Measurements from ENCODE around the gene RBFOX2.
"Not testable (repeated sequence)": the region's sequence is repeated elsewhere in the genome, so short reads cannot be mapped to it uniquely, and the experiment has no call there.

The RBFOX2 gene

DNA sequence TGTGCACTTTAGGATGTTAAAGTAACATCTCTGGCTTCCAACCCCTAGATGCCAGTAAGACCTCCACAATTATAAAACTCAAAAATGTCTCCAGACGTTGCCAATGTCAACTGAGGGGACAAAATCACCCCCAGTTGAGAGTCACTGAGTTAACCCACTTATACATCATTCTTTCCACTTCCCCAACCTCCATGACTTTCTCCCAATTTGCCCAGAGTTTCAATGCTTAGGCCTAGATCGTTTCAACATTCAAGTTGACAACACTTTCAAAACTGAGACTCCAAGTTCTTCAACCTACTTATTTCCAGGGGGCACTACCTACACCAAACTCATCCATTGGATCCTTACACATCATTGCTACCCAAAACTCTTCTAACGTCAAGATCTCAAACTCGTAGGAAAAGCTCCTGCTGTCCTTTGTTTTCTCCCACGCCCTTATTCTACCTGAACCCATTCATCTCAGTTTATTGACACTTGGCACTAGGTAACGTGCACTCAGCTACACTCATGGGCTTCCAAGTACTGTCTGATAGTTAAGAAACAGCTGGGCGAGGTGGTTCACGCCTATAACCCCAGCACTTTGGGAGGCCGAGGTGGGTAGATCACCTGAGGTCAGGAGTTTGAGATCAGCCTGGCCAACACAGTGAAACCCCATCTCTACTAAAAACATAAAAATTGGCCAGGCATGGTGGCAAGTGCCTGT lies 24.5 kb downstream of the RBFOX2 start:
- no peak for DNase-seq

DNA sequence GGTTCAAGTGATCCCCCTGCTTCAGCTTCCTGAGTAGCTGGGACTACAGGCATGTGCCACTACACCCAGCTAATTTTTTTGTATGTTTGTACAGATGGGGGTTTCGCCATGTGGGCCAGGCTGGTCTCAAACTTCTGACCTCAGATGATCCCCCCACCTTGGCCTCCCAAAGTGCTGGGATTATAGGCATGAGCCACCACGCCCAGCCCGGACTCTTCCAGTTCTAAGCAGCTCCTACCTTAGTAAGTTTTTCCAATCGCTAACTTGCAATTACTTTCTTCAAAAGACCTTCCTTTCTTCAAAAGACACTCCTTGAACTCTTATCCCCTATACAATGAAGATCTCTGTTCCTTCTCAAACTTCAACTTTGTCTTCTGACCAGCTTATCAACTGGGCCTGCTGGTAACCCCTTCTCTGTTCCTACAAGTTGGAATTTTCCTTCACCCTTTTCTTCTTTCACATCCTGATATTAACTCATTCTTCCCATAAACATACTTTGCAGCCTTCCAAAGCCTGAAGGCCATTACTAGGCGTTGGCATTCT lies 25.8 kb downstream of the RBFOX2 start:
- no peak for DNase-seq

DNA sequence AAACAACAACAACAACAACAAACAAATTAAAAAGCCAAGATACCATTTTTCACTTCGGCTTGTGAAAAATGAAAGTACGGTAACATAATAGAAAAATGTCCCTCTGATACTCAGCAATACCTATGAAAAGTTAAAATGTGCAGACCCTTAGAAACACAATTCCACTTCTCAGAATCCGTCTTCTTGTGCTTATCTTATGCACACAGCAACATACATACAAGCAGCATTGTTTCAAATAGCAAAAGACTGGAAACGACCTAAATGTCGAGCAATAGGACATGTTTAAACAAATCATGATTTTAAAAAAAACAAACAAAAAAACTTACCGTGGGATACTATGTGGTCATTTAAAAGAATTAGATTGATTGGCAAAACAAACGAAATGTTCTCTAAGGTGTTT lies 26.5 kb downstream of the RBFOX2 start:
- DNase-seq, result no peak

DNA sequence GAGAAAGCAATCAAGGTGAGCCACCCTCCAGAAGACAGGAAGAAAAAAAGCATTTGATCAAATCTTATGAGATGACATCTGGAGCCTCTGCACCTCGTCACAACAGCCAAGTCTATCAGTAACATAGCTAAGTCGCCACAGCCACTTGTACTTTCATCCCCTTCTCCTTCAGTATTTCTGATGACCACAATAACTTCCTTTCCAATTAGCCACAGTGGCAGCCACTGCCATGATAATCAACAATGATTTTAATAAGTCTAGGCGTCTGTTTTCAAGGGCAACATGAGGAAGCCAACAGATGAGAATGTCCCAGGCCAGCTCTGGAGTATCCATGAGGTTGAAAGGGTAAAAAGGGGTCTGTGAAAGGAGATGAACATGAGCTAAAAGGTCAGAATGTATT lies 29.9 kb downstream of the RBFOX2 start:
- DNase-seq, result no peak

DNA sequence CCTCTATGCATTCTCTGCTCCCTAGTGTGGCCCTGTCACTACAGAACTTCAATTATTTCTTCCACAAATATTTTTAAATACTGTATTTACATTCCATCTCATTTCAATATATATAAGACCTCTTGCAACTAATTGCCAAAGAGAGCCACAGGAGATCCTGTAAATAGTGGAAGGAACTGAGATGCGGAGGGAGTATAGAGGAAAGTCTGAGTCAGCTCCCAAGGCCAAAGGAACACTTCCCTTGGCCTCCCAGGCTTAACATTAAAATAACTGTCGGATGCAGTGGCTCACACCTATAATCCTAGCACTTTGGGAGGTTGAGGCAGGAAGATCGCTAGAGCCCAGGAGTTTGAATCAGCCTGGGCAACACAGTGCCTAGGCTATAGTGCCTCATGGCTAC lies 31.2 kb downstream of the RBFOX2 start:
- DNase-seq, result no peak

DNA sequence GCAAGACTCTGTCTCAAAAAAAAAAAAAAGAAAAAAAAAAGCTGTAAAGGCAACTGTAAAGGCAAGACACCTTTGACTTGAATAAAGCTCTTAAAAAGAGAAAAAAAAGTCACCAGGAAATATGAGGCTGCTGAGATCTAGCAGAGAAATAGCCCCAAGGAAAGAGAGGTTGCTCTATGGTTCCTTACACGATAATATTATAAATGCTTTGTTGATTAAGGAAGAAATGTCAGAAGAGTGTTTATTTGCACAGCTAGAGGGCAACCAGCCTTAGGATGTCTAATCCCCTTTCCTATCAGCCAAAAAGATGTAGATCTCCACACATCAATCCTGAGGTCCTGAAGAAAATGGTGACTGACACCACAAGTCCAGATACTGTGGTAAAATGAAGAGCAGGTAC lies 32.0 kb downstream of the RBFOX2 start:
- DNase-seq, result no peak

DNA sequence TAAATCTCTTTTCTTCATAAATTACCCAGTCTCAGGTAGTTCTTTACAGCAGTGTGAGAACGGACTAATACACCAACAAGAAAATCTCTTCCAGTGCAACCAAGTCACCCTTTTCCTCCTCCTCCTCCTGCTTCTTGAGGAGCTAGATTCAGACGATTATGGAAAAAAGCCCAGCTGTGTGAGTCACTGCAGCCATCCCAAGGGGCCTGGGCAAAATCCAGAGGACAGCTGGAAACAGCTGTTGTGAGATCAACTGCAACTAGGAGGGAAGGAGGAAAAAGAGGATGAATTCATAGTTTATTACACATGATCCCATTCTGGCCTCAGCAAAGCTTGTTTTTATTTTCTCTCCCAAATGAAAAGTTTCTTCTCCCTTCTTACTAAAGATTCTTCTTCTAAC lies 32.9 kb downstream of the RBFOX2 start:
- no peak for DNase-seq

DNA sequence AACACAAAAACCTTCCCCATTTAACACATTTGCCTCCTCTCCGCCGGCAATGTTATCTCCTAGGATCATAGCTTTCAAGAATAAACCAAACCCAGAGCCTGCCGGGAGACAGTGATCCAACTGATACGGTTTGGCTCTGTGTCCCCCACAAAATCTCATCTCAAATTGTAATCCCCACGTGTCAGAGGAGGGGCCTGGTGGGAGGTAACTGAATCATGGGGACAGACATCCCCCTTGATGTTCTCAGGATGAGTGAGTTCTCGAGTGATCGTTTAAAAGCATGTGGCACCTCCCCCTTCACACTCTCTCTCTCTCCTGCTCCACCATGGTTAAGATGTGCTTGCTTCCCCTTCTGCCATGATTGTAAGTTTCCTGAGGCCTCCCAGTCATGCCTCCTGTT lies 33.3 kb downstream of the RBFOX2 start:
- DNase-seq, result no peak

DNA sequence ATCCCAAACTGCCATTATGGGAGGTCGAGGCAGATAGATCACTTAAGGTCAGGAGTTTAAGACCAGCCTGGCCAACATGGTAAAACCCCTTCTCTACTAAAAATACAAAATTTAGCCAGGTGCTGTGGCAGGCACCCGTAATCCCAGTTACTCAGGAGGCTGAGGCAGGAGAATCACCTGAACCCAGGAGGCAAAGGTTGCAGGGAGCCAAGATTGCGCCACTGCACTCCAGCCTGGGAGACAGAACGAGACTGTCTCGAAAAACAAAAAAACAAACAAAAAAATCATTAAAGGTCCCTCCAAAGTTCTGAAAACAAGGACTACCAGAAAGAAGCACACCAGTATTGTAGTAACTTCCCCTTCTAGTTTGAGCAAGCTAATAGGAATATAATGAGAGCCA lies 34.9 kb downstream of the RBFOX2 start:
- not testable (repeated sequence) for DNase-seq

DNA sequence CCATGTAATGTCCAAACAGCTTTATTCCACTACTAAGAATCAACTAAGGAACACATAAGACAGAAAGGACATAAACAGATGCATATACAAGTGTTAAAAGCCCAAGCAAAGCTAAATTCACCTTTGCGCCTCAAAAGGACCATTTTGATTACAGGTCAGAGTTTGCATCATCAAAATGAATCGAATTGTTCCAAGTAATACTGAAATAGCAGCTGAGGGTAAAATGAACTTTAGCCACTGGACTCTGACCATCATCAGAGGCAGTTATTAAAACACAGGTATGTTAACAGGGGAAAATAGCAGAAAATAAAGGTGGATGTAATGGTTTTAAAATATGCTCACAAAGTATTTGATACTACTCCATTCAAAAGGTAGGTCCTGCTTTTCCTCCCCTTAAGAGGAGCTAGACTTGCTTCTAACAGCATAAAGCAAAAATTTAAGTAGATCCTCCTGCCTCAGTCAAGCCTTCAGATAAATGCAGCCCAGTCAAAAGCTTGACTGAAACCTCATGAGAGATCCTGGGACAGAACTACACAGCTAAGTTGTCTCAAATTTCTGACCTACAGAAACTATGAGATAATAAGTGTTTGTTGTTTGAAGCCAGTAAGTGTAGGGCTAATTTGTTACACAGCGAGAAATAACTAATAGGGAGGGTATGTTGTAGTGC lies 35.4 kb downstream of the RBFOX2 start:
- no peak for DNase-seq

DNA sequence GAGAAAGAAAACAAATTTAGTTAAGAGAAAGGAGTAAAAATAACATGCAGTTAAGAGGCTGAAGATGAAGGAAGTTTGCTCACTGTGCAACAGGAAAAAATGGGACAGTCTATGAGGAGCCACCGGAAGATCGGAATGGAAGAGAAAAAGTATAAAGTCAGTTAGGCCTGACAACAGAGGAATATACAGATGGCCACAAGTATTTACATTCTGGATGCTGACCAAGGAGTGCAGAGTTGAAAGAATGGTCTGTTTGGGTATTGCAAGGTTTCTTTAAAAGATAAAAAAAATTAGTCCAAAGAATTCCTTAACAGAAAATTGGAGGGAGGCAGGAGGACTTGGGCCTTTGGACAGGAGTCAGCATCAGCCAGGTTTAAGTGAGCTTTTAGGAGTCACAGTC lies 37.5 kb downstream of the RBFOX2 start:
- DNase-seq, result no peak

DNA sequence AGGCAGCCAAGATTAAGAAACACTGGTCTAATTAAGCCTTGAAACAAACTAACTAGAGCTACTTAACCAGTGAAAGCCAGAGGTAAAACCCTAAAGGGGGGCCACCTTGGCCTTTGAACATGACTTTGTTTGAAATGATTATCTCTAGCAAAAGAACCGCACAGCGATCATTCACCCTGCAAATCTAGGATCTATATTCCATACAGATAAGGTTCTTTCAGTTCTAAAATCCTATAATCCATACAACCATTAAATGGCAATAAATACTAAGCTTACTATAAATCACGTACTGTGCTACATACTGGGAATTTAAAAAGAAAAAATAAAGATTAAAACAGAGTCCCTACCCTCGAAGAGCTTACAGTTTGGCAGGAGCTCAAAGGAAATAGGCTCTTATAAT lies 40.6 kb downstream of the RBFOX2 start:
- no peak for DNase-seq

DNA sequence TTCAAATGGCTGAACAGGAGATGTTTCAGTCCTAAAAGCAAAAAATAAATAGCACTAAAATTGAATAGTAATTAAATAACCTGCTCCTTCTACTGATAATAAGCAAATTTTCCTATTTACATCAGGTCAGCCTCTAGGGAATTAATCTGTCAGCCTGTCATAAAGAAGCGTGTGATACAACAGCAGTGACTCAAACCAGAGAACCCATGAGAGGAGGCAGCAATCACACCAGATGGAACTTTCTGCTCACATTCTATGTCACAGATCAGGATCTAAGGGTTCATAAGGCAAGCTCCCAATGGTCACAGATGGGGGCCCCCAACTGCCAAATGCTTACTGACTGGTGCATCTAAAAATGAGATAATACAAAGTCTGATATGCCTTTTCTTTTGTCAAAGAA lies 41.1 kb downstream of the RBFOX2 start:
- DNase-seq, result no peak

DNA sequence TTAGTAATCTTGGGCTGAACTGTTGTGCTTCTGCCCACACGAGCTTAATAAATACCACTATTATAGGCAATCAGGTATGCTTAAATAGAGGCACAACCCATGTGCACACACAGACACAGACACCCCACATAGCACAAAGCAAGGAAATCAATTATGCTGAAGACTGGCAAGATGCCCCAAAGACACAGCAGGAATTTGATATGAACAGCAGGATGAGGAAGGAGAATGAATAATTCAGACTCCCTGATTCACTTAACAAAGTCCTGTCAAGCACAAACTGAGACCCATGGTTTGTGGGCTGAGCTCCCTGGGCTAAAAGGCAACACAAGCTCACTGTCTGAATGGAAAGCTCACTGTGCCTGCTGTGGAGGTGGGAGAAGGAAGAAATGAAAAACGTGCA lies 42.5 kb downstream of the RBFOX2 start:
- no peak for DNase-seq

DNA sequence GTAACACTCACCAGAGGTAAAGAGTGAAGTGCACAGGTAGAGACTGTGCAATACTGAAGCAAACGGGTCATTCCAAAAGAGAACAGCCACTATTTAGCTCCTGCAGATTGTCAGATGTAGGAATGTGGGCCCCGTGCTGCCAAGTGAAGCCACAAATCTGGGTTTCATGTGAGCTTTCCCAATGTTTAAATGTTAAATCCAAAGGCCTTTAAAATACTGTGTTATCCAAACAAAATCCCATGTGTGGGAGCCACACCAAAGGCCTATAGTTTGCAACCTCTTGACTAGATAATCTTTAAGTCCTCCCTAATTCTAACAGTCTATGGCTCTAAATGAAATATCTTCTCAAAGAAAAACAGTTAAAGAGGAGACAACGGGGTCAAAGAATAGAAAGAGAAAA lies 43.3 kb downstream of the RBFOX2 start:
- DNase-seq, result no peak

DNA sequence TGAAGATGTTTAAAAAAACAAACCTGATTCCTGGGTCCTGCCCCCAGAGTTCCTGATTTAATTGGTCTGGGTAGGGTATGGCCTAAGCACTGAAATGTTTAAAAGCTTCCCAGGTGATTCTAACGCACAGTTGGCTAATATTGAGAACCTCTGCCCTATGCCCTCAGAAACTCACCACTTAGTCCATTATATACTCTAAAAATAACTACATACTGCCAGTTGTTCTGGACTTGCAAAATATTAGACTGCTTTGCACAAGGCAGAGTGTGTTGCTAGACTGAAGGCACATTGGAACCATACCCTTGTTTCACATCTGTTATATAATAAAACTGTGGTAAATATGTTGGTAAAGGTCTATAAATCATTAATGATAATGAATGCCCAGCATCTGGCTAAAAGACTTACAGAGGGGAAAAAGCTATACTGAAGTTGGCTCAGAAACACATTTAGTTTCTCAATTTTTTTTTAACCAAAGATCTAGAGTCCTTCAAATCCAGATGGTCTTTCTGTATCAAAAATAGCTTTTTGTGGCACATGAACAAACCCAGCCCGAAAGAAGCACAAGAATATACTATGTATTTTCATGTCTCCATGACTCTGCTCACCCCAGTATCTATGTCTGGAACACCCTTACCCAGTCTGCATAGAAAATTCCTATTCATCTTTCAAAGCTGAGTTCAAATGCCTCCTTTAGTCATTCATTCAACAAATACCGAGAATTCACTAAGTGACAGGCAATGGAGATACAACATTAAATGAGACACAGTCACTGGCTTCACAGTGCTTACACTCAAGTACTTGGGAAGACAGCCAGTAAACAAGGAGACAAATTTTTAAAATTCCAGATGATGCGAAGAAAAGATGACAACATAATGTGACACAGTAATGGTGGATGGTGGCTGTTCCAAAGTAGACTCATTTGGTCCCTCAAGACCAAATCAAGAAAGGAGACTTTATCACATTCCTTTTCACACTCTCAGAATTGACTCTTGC lies 44.1 kb downstream of the RBFOX2 start:
- no peak for DNase-seq

DNA sequence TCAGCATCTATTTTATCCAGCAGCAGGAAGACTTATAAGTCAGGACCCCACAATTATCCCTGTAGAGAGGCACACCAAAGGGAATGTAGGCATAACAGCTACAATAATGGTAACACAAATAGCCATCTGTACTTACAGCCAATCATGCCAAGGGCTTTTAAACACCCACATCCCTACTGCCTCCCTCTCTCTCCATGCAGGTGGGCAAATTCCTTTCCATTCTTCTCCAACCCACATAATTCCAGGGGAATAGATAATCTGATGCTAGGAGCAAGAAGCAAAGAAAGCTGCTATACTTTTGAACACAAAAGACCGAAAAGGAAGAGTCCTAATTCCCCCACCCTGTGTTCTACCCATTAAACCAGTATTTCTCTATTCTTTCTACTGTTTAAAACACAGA lies 46.7 kb downstream of the RBFOX2 start:
- no peak for DNase-seq

DNA sequence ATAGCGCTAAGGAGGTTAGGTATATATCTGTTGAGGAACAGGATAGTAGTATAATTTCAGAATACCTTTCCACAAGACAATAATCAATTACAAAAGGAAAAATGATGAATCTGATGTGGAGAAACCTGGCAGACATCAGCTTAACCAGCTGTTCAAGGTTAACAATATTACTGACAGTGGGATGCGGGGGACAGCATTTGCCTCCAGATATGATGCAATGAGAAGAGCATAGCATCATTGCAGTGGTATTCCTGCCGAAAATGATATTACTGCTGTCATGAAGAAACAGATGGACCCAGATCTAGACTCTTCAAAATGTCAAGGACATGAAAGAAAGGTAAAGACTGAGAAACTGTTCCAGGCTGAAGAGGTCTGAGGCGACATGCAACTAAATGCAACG lies 49.7 kb downstream of the RBFOX2 start:
- no peak for DNase-seq

DNA sequence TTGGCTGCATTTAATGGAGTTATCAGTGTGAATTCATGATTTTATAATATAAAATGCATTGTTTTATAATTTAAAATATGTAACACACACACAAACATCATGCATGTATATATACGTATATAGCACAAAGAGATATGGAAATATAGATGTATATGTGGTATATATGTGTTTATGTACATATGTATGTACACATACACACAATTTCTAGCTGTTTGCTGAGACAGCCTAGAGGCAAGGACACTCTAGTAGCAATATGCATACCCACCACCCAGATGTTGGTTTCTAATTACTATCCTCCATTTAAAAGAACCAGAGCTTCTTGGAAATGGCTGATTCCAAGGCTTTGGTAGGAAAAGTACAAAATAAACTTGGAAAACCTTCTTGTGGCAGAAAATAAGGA lies 50.4 kb downstream of the RBFOX2 start:
- no peak for DNase-seq

DNA sequence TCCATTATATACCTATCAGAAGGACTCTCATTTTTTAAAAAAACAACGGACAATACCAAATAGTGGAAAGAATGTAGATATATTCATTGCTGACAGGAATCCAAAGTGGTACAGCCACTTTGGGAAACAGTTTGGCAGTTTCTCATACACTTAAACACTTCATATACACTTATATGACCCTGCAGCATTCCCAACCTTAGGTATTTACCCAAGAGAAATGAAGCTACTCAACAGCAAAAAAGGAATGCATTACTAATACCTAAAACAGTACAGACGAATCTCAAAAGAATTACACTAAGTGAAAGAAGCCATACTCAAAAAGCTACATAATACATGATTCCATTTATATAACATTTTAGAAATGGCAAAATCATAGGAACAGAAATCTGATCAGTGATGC lies 51.5 kb downstream of the RBFOX2 start:
- DNase-seq, result no peak

DNA sequence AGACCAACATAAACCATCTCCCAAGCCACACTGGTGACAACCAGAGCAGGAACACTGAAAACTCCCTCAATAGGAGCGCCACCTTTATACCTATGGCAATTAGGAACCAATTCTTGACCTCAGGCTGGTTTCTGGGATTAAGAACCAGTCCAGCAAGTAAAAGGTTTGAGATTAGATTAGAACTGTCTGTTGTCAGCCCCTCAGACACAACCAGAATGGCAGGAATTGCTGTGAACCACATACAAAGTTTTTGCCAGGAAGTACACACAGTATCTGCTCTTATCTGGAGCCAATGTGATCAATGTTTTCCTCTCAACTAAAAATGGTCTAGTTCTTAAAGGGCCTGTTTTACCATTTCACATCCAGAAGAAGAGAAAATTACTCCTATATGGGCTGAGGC lies 55.2 kb downstream of the RBFOX2 start:
- DNase-seq, result no peak

DNA sequence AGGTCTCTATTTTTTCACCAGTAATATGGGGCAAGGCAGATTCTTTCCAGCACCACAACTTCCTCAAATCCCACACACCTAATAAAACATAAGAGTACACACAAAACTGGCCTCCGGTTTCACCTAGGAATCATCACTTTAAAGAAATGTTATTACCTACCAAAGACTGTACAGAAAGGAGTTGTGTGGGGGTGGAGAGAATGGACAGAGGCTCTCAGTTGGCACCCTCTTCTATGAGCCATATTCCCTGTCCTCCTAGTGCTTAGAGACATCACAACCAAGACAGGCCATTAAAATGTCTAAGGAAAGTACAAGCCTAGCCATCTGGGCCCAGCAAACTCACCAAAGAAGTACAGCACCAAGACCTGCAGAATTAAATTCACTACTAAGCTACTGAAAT lies 56.1 kb downstream of the RBFOX2 start:
- DNase-seq, result no peak

DNA sequence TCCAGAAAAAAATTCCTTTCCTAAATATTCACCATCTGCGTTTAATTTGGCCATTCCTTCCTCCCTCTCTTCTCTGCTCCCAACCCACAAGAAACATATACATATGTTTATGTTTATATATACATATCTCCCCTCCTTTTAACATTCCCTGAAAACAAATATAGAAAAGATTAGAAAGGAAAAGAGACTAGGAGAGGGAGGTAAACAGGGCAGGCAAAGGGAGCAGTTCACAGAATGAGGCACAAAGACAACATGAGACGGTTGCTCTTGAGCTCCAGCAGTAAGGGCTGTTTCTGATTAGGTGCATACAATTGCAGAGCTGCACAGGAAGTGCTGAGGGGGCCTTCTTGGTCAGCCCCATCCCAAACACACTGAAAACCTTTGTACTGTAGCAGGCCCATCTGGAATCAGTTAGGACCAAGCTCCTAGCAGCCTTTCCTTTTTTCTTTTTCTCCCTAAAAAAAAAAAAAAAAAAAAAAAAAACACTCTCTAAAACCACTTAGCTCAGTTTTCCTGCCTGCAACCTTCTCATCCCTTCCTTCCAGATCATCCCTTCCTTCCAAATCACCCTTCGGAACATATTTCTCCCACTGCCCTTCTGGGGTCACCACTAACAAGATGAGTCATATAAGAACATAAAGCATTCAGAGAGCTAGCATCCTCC lies 57.0 kb downstream of the RBFOX2 start:
- DNase-seq, result no peak

Data from NCI-H1417 treated with DMSO at 0.1 percent for 48 hours (cell line).